Stimulated activated CD4-positive, alpha-beta T cell treated with anti-CD3 and anti-CD28 coated beads, TNF-alpha, amount 100 ng/mL, for 24 hours (primary cell): Measurements from ENCODE around the gene FOXP2.
"Not testable (repeated sequence)": the region's sequence is repeated elsewhere in the genome, so short reads cannot be mapped to it uniquely, and the experiment has no call there.

Source experiments
- DNase-seq, 3 experiments: peaks; one replicate each; pipeline ENCODE4 v3.0.0-alpha.2; 2020; ENCODE audit warnings: low read depth in 3 of 3

FOXP2 gene

DNA sequence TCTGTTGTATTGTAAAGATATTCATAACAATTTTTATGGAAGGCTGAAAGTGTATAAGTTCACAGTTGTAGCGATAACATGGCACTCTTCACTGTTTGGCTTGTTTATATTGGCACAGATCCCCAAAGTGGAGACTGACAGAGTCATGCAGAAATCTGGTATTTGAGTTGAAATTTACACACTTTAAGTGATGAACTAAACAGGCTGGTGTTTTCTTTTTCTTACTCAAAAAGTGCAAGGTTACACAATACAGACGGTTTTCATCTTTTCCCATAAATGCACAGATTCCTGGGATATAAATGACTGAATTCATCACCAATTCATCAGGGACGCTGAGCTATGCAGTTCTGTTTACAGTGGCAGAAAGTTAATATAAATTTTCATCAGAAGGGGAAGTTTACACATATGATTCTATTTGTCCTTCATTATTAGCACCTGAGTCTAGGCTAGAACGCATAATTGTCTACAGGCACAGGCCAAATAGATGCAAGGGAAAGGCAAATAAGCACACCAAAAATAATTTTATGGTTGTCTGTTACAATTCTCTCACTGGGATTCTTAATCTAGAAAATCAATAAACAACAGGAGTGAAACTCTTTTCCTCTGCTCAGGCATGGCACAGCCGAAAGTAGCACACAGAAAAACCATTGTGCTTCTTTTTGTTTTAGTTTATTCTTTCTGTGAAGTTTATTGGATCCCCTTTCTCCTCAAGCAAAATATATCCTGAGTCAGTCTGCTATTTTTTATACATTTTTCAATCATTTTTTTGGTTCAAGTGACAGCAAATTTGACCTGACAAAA is 88.0 kb downstream of the FOXP2 start:
- DNase-seq: no peak

DNA sequence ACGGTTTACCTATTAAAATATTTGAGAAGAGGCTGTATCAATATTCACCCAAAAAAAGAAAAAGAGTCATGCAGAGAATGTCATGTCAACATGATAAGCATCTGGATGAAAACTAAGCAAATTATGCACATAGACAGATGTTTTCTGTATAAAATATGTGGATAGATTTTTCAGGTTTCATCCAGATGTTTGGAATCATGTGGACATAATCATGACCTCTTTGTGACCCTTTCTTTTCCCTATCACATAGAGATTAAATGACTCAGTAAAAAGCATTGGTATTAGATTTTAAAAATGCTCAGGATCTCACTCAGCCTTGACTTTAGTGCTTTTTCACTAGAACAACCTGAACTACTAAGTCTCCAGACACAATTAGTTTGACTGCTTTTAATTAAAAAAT is 90.0 kb downstream of the FOXP2 start:
- no peak for DNase-seq

DNA sequence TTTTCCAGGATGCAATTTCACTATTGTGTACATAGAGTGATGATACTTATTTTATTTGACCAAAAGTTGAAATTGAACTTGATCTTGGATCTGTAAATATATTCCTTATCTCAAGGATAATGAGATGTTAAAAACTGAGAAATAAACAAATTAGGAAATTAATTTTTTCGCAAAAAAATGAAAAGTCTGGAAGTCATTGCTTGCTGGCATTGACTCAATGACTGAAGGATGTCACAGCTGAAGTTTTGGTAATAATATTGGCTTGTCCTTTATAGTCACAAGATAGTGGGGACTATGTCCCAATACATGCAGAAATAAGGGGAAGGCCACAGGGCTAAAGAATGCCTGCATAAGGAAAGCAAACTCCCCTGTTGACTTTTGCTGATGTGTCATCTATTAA is 92.8 kb downstream of the FOXP2 start:
- DNase-seq: no peak

- DNase-seq: no peak
Observed at GRCh38 chr7:114508086-114508485, 93.5 kb downstream of the FOXP2 start.

GRCh38 chr7:114510824-114511223 is 96.2 kb downstream of the FOXP2 start:
- DNase-seq: not testable (repeated sequence)

DNA sequence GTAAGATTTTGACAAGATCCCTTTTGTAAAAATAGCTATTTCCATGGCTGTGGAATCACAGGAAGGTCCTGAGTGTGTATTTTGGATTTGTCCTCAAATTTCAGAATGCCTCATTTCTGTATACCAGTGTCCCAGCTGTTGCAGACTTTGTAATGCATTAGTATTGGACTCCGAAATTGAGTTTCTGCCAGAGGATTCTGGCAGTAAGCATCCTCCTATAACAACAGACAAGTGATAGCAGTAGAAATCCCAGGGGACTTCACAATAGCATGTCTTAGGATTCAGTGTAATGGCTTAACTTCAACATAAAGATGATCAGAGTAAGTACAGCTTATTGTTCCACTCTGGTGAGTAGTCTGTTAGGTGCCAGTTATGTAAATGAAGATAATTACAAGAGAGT is 104.6 kb downstream of the FOXP2 start:
- no peak for DNase-seq

DNA sequence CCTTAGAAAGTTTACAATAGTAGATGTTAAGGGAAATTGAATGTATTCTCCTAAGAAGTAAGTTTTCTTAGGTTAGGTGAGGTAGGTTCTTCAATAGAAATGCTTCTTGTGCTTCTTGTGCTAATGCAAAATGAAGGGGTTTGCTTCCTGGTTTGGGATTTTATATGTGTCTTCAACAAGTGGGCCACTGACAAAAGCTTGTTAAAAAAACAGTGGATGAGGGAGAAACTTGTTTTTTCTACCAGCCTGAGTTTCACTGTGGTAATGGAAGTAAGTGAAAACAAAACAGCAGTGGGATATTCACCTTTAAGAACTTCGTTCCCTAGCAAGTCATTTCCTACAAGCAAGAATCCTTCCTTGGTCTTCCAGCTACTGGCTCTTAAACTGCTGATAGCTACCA is 107.5 kb downstream of the FOXP2 start:
- DNase-seq: no peak

DNA sequence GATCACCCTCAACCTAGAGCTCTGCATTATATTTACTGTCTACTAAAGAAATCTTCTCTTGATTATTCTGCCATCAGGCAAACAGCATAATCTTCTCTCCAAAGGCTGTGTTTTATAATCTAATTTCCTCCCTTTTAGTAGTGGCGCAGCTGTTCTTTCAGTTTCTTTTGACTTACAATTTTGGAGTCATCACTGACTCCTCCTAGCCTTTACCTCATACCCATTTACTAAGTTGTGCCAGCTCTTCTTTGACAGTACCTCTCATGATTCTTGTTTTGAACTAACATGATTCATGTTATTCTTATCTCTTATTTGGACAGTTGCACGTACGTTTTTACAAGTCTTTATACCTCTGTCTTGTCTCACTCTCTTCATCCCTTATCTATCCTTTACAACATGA is 113.0 kb downstream of the FOXP2 start:
- DNase-seq: no peak

DNA sequence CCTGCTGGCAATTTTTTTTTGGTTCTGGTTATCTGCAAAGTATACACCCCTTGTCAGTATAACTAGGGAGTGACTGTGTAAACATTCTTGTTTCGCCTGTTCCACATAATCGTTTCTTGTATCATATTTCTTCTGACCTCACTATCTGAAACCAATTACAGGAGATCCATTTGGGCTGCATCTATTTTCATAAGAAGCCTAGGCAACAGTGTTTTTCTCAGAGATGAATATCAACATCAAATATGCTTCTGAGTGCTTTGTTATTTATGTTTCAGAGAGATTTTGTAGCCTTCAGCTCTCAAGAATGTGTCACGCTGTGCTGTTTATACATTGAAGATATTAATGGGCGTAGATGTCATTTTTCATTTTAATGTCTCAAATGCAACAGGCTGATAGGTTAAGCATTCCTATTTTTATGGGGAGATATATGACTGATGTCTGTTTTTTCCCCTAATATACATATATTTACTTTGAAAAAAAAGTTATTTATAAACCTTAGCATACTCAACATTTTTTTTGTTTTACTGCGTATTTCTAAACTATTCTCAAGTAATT is 115.5 kb downstream of the FOXP2 start:
- no peak for DNase-seq

DNA sequence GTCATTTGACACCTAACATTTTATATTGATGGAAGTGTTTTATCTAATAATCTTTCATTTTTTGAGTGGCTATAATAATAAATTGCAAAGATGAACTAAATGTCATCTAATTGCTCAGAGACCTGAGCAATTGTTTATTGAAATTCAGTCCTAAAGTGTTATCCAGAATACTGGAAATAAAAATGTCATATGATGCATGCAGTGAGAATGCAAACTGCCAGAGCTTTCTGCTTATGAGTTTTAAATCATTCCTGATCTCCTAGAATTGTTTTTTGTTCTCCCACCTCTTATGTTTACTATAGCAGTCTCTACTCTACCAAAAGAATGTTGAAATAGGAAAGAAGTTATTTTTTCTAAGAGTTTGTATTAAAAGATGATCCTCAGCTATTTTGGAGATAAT is 116.7 kb downstream of the FOXP2 start:
- no peak for DNase-seq

DNA sequence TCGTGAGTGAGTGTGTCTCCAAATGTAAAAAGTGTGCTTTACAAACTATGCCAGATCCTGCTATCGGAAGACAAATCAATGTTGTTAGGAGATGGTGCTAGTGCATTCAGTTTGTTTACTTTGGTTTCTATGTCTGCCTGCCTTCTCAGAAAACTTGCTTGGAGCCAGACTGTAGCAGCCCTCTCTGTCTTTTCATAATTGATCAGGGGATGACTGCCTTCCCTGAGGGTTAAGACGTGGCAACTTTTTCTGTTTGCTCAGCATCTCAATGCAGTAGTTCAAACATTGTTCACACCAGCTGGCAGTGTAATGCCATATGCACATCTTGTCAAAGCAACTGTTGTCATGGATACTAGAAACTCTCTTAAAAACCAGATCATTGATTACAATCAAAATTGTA is 118.5 kb downstream of the FOXP2 start:
- no peak for DNase-seq

GRCh38 chr7:114534953-114535352 is 120.3 kb downstream of the FOXP2 start:
- DNase-seq: no peak

DNA sequence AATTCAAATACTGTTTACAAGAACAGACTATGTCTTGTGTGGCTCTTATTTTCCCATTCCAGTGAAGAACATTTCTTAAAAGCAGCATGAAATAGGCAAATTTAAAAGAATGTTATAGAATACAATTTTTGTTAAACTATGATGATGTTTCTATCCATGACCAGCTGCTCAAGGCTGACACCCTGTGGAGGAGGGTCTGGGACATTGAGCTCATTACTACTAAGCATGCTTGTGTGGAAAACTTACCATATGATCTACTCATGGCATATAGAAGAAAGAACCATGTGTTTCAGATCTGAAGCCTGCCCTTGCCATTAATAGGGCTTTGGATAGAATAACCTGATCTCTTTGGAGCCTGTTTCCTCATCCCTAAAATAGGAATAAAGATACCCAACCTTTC is 125.0 kb downstream of the FOXP2 start:
- DNase-seq: no peak

- no peak for DNase-seq
Observed at GRCh38 chr7:114540291-114540690, 125.7 kb downstream of the FOXP2 start.

- DNase-seq: not testable (repeated sequence)
Observed at GRCh38 chr7:114547346-114547745, 132.7 kb downstream of the FOXP2 start.

DNA sequence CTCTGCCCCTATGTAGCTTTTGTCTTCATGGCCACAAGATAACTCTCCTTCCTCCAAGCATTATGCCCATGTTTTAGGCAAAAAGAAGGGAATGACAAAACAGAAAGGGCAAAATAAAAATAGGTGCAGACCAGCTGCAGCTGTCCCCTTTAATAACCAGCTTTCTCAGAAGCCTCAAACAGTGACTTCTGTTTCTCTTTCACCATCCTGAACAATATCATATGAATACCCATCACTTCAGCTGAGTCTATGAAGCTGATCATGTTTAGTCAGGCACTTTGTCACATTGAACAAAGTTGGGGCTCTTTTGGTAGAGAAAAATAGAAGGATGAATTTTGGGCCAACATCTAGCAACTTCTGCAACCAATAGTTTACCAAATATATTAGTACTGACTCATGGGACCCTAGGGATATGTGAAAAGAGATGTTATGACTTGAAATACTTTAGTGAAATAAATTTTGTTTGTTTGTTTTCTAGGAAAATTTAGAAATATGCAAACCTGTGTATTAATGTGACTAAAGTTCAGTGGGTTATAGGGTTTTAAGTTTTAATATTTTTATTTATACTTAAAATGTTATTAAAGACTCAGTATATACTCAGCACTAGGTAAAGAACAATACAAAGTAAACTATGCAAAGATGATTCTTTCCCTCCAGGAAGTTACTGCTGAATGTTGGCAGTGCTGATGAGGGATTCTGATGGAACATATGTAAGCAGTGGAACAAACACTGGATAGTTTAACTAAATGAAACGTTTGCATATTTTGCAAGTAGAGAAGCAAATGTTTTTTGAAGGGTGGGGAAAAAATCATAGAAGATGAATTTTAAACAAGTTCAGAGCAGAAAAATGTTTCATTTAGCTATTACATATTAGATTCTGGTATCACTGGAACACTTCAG is 133.7 kb downstream of the FOXP2 start:
- no peak for DNase-seq

- DNase-seq: no peak
Observed at GRCh38 chr7:114554781-114555537, 140.3 kb downstream of the FOXP2 start.

DNA sequence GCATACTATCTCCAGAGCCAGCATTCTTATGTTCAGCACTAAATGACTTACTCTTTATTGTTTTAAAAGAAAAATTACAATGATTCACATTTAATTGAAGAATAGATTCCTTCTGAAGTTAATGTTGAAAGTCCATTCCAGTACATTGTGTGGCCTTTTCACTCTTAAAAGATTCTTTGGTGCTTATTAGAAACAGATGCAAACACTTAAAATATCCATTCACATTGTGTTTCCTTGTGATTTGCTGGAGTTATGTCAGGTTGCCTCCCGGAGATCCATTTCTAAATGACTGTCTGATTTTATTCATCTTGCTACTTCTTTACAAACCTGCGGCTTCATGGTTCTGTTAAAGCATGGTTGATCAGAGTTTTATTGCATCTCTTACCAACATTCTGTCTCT is 152.8 kb downstream of the FOXP2 start:
- DNase-seq: no peak

GRCh38 chr7:114569220-114569619 is 154.6 kb downstream of the FOXP2 start:
- DNase-seq: no peak

- no peak for DNase-seq
Observed at GRCh38 chr7:114574384-114574783, 159.8 kb downstream of the FOXP2 start.

DNA sequence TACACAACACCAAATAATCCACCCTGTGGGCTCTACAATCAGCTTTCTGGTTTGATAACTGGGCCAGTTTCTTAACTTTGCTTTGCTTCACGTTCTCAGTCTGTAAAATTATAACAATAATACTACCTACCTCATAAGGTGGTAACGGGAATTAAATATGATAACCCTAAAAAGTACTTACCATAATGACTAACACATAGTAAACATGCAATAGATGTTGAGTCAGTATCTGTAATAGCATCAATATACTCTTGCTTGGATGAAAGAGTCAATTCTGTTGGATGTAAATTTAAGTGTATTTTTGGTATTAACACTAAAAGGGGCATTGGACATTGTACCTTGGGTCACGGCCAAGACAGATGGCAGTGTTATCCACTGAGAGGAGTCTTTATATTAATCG is 160.5 kb downstream of the FOXP2 start:
- no peak for DNase-seq

DNA sequence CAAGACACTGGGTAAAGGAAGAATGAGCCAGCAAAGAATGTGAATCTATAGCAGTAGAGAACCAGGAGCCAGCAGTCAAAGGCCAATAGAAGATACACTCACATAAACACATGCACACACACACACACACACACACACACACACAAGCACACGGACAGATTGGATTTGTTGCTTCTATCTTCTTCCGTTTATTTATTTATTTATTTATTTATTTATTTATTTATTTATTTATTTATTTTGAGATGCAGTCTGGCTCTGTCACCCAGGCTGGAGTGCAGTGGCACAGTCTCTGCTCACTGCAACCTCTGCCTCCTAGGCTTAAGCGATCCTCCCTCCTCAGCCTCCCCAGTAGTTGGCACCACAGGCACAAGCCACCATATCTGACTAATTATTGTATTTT is 166.3 kb downstream of the FOXP2 start:
- not testable (repeated sequence) for DNase-seq
